Measurements from ENCODE around the gene ACBD4. TPM values are rescaled to one million over a fixed set of nuclear protein-coding genes. Genes with fewer than 3 reads are reported as not detected.

Gene ACBD4
- total RNA-seq, 2 donors from 2014 or later, result 21.5 to 27.9 TPM

DNA sequence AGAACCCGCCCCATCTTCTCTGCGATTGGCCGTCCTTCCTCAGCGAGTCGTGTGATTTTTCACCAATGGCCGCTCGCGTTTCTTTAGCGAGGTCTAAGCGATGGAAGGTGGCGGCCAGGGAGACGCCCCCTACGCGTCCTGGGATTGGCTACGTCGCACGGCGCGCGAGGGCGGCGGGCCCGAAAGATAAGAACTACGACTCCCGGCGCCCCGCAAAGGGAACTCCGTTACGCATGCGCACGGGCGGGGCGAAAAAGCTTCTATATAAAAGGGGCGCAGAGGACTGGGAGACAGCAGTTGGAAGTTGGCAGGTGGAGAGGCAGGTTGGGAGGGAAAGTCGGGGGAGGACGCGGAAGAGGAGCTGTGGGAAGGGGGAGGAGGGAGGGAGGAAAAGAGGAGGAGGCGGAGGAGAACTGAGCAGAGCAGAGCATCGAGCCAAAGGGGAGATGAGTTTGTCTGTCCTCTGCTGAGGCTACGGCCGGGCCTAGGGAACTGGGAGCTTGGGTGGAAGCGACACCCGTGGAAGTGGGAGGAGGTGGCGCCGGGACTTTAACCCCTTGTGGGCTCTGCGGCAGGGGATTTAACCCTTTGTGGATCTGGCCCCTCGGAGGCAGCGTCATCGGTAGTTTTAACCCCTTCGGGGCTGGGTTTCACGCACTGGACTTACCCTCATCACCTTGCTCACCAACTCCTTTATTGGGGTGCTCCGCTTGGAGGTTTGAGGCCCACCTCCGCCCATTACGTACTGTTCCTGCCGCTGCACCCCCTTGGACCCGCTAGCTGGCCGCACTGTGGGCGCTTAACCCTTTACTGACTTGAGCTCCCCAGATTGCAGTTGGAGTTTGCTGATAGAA is 12.9 kb downstream of the ACBD4 start, which contains the start of gene HEXIM1:
Gene HEXIM1 (plus strand): TSS at position 293 of the 854 bp plus-strand sequence. CDS start 716 bp downstream, outside the sequence.
- Histone ChIP-seq H3K4me3 (peak within 1 kb of the TSS; percentile 86), H3K9me3 (no peaks in the 10 kb centered on the region), H3K4me1 (ENCODE audit: control insufficient read depth in 1 of 2, low read depth in 2 of 2) (peaks cover 18 to 50% of the 10 kb centered on the region in 2 donors), H3K27me3 (replicated peaks; ENCODE audit: insufficient read depth) (no peaks in the 10 kb centered on the region), H3K36me3 (no peaks in the 10 kb centered on the region), H3K27ac (peak within 1 kb of the TSS; percentile 98)
- DNase-seq (ENCODE audit: low spot score), result peak; percentile 98
- peak; percentile 66 for ATAC-seq (ENCODE audit: insufficient number of reproducible peaks, low FRiP score, low read depth)
- TF ChIP-seq, protein P1, sequence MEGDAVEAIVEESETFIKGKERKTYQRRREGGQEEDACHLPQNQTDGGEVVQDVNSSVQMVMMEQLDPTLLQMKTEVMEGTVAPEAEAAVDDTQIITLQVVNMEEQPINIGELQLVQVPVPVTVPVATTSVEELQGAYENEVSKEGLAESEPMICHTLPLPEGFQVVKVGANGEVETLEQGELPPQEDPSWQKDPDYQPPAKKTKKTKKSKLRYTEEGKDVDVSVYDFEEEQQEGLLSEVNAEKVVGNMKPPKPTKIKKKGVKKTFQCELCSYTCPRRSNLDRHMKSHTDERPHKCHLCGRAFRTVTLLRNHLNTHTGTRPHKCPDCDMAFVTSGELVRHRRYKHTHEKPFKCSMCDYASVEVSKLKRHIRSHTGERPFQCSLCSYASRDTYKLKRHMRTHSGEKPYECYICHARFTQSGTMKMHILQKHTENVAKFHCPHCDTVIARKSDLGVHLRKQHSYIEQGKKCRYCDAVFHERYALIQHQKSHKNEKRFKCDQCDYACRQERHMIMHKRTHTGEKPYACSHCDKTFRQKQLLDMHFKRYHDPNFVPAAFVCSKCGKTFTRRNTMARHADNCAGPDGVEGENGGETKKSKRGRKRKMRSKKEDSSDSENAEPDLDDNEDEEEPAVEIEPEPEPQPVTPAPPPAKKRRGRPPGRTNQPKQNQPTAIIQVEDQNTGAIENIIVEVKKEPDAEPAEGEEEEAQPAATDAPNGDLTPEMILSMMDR (IDR thresholded peaks at IDR 0.05), result no peak

DNA sequence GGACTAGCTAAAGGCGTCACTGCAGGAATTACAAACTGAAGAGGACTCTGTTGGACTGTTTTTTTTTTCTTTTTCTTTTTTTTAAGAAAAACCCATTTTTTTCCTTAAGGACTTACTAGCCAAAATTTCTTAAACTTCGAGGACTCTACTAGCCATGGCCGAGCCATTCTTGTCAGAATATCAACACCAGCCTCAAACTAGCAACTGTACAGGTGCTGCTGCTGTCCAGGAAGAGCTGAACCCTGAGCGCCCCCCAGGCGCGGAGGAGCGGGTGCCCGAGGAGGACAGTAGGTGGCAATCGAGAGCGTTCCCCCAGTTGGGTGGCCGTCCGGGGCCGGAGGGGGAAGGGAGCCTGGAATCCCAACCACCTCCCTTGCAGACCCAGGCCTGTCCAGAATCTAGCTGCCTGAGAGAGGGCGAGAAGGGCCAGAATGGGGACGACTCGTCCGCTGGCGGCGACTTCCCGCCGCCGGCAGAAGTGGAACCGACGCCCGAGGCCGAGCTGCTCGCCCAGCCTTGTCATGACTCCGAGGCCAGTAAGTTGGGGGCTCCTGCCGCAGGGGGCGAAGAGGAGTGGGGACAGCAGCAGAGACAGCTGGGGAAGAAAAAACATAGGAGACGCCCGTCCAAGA is 13.7 kb downstream of the ACBD4 start:
- Histone ChIP-seq H3K4me3 (peak overlapping the region; percentile 86), H3K4me1 (ENCODE audit: control insufficient read depth in 1 of 2, low read depth in 2 of 2) (peaks cover 18 to 46% of the 10 kb centered on the region in 2 donors), H3K27me3 (replicated peaks; ENCODE audit: insufficient read depth) (no peaks in the 10 kb centered on the region), H3K36me3 (no peaks in the 10 kb centered on the region), H3K9me3 (no peaks in the 10 kb centered on the region), H3K27ac (peak overlapping the region; percentile 94 to 98)
- TF ChIP-seq, protein P1 (IDR thresholded peaks at IDR 0.05), result peak; percentile 75
- DNase-seq (ENCODE audit: low spot score) (no peak), ATAC-seq (ENCODE audit: insufficient number of reproducible peaks, low FRiP score, low read depth) (peak; percentile 9)

DNA sequence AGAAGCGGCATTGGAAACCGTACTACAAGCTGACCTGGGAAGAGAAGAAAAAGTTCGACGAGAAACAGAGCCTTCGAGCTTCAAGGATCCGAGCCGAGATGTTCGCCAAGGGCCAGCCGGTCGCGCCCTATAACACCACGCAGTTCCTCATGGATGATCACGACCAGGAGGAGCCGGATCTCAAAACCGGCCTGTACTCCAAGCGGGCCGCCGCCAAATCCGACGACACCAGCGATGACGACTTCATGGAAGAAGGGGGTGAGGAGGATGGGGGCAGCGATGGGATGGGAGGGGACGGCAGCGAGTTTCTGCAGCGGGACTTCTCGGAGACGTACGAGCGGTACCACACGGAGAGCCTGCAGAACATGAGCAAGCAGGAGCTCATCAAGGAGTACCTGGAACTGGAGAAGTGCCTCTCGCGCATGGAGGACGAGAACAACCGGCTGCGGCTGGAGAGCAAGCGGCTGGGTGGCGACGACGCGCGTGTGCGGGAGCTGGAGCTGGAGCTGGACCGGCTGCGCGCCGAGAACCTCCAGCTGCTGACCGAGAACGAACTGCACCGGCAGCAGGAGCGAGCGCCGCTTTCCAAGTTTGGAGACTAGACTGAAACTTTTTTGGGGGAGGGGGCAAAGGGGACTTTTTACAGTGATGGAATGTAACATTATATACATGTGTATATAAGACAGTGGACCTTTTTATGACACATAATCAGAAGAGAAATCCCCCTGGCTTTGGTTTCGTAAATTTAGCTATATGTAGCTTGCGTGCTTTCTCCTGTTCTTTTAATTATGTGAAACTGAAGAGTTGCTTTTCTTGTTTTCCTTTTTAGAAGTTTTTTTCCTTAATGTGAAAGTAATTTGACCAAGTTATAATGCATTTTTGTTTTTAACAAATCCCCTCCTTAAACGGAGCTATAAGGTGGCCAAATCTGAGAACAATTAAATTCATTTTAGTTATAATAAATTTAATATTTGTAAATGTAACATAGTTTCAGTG is 14.5 kb downstream of the ACBD4 start:
- TF ChIP-seq, protein P1 (IDR thresholded peaks at IDR 0.05), result no peak
- DNase-seq (ENCODE audit: low spot score) (no peak), ATAC-seq (ENCODE audit: insufficient number of reproducible peaks, low FRiP score, low read depth) (no peak)
- Histone ChIP-seq H3K9me3 (no peaks in the 10 kb centered on the region), H3K36me3 (no peaks in the 10 kb centered on the region), H3K4me3 (peak overlapping the region; percentile 86), H3K27me3 (replicated peaks; ENCODE audit: insufficient read depth) (no peaks in the 10 kb centered on the region), H3K4me1 (ENCODE audit: control insufficient read depth in 1 of 2, low read depth in 2 of 2) (peaks cover 18 to 42% of the 10 kb centered on the region in 2 donors), H3K27ac (peak overlapping the region; percentile 94 to 98)

DNA sequence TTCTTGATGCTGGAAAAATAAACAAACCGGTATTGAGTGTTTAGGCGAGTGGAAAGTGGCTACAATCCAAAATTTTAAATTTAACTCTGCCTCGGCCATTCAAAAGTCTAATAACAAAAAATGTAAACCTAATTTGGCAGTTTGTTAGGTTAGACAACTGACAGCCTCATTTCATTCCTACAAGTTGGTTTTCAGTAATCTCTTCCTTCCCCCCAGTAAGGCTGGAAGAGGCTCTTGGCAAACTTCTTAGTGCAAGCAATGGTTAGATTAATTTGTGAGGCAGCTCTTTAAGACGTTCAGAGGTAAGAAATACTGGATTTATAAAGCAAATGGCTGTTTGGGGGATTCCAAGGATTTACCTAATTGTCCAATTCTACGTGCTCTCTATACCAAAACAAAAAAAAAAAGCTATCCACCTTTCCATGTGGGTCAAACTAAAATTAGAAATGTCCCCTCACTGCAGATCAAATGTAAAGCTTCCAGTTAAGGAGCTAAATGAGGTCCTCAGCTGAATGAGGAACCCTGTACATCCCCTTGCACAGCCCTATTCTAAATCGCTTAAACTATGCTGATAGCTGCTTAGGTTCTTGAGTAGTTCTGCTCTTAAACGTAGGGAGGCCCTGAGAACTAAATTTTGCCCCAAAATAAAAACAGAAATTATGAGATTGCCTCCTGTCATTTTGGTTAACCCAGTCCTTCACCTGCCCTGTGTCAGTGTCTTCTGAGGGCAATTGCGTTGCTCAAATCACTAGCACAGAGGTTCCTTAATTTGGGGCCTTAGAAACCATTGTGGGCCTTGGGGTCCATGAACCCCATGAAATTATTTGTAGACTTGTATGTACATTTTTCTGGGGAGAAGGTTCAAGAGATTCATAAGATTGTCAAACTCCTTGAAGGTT is 15.7 kb downstream of the ACBD4 start:
- TF ChIP-seq, protein P1 (IDR thresholded peaks at IDR 0.05), result no peak
- Histone ChIP-seq H3K27me3 (replicated peaks; ENCODE audit: insufficient read depth) (no peaks in the 10 kb centered on the region), H3K36me3 (no peaks in the 10 kb centered on the region), H3K4me1 (ENCODE audit: control insufficient read depth in 1 of 2, low read depth in 2 of 2) (peaks cover 18 to 39% of the 10 kb centered on the region in 2 donors), H3K27ac (peak overlapping the region; percentile 2 to 23), H3K9me3 (no peaks in the 10 kb centered on the region), H3K4me3 (peak overlapping the region; percentile 86)
- no peak for DNase-seq (ENCODE audit: low spot score)
- no peak for ATAC-seq (ENCODE audit: insufficient number of reproducible peaks, low FRiP score, low read depth)

Data from thoracic aorta (tissue), 2 donors.